GM19328 (cell line): ENCODE measurements around the gene MPDZ.

Source experiments
- ATAC-seq: cut with Tn5 transposase; IDR thresholded peaks from one replicate; pipeline ENCODE4 v1.9.1; 2021; ENCODE audit warnings: mild to moderate bottlenecking, moderate library complexity; ENCODE audit not compliant: unreplicated experiment

MPDZ gene

DNA sequence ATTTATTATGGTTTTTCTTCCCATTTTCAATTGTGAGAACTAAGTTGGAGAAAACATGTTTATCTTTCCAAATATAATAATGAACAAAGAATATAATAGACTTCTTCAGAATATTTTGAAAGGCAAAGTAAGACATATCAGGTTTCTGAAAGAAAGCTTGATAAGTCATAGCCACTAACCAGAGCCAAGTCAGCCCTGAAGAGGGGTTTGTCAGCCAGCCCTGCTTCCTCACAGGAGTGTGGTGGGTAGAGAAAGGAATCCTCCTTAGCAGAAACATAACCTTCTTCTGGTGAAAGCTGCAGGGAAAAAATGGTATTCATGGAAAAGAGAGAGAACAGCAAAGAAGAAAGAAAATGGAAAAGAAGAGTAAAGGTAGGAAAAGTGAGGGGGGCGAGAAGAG is 93.4 kb downstream of the MPDZ start:
- ATAC-seq: no peak

DNA sequence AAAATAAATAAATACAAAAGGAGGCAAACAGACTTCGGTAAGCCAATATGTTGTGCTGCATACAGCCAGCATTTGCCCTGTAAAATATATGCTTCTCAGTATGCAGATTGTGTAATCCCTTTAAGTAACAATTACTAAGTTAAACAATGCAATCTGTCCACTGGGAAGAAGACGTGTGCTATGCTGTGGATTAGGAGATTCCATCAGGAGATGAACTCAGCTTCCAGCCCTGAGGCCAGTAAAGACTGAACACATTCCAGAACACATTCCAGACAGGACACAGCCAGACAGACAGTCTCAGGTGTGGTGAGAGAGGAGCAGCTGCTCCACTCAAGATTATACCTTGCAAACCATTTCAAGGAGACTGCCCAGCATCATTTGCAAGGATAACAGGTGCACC is 97.8 kb downstream of the MPDZ start:
- no peak for ATAC-seq

- no peak for ATAC-seq
Observed at GRCh38 chr9:13179257-13179656, 100.2 kb downstream of the MPDZ start.

GRCh38 chr9:13175732-13176131 is 103.8 kb downstream of the MPDZ start:
- no peak for ATAC-seq

DNA sequence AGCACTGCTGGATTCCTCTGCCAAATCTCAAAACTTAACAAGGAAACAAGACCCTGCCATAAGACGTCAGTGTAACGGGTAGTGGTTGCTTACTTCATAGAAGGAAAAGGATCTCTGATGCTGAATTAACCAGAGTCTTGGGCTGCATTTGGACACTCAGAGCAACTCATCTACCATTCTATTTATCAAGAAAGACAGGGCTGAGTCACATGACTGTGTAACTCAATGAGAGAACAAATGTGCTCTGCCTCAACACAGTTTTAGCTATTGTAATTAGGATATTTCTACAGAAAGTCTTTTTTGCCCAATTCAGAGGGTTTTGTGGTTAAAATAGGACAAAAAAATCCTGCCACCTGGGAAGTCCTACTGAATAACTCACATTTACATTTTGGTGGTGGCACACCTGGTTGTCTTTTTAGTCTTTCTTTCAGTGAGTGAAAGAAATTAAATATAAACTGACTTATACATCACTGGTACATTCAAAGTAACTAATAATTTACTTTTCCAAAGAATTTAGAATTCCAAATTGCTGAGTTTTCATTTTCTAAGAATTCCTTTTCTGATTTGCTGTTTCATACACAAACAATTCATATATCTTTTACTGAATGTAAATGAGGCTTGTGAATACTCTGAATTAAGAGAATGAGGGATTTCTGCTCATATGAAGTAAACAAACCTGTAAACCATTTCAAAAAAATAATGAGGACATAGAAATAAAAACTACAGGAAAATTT is 104.4 kb downstream of the MPDZ start:
- no peak for ATAC-seq

DNA sequence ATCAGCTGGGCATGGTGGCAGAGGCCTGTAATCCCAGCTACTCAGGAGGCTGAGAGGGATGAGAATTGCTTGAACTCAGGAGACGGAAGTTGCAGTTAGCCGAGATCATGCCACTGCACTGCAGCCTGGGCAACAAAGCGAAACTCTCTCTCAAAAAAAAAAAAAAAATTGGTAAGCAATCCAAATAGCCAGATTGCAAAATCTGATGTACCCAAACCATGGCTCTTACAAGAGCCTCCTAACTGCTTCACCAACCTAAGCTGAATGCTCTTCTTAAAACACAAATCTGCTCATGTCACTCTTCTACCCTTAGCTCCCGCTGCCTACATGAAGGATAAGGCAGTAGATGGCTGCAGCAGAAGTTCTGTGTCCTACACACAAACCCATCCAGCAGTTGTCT is 105.9 kb downstream of the MPDZ start:
- ATAC-seq: no peak

- no peak for ATAC-seq
Observed at GRCh38 chr9:13171261-13171660, 108.2 kb downstream of the MPDZ start.

DNA sequence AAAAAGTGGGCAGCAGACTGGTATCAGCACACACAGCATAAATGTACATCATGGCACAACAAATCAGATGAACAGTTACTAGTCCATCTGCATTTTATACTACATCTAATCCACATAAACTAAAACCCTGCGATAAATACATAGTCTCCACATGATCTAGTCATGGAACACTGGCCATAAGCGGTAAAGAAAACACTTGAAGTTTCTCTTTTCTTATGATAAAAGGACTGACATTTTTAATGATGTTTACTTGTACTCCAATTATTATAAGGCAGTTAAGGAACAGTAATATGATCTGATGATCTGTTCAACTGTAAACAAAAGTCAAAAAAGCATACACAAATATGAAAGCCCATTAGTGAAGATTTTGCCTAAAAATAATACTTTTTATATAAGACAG is 112.5 kb downstream of the MPDZ start:
- no peak for ATAC-seq

DNA sequence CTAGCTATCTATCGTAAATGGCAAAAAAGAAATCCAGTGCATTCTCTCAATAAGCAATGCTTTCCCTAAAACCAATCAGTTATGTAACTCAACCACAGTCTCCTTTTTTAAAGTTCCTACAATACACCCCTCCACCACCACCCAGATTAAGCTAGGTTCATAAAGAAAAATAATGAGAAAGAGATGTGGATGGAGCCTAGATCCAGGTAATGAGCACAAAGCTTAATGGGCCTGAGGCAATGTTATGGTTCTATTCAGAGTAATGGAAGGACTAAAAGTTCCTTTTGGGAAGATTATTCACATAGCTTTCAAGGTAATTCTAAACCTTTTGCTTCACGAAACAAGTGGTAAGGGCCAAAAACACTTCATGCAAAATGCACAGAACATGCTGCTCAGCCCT is 113.5 kb downstream of the MPDZ start:
- ATAC-seq: no peak

DNA sequence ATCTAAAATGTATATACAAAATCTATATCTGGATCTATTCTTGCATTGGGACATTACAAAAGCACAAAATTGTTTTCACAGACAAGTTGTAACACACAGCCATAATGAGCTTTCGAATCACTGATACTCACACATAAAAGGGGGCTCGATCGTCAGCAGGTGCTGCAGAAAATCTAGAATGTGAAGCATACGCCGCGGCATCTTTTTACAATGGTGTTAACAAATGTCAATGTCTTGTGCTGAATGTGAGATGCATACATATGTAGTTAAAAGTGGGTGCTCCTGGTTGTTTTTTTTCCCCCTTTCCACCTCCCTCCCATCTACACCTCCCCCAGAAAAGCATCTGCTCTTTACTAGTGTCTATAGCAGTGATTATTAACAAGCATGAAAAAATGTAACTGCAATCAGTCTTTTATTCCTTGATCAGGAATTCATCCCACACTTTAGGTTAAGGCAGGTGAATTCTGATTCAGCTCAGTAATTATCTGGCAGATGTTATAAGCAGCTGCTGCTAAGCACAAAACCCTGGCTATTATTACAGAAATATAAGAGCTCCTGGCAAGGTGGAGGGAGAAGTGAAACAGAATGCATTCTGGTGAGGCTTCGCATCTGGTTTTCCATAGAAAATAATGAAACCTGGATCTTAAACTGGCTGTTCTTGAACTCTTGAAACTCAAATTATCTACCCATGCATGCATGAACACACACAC is 114.1 kb downstream of the MPDZ start:
- no peak for ATAC-seq

DNA sequence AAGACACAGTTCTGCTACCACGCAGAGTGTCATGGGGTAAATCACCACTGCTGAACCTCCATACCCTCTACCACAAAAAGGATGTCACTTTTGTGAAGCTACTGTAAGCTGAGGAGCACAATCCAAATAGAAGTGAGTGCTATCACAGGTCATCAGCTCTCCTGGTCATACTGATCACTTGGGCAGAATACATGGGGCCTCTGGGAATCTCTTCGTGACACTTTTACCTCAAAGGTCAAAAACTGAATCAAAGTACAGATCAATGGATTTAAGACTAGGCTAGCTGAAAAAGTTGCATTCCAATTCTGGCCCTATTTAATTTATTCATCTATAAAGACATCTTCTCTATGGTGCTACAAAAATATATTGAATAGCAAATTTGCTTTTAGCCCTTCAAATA is 115.5 kb downstream of the MPDZ start:
- ATAC-seq: no peak

- no peak for ATAC-seq
Observed at GRCh38 chr9:13163287-13163686, 116.2 kb downstream of the MPDZ start.

DNA sequence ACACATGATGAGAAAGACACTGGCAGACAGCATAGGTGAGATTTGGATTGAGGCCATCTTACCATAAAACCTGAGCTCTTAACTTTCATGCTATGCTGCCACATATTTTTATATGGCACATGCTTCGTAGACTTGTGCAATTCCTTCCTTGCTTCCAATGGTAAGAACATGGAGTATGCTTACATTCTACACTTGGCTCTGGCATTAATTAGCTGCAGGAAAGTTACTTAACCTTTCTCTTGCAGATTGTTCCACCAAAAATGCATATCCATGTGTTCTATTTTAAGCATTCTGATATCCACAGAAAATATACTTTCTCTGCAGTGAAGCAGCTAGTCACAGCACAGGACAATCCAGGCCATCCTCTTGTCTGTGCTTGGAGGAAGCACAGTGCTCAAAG is 119.4 kb downstream of the MPDZ start:
- ATAC-seq: no peak

GRCh38 chr9:13158986-13159385 is 120.5 kb downstream of the MPDZ start:
- ATAC-seq: no peak

- ATAC-seq: no peak
Observed at GRCh38 chr9:13151489-13151888, 128.0 kb downstream of the MPDZ start.

DNA sequence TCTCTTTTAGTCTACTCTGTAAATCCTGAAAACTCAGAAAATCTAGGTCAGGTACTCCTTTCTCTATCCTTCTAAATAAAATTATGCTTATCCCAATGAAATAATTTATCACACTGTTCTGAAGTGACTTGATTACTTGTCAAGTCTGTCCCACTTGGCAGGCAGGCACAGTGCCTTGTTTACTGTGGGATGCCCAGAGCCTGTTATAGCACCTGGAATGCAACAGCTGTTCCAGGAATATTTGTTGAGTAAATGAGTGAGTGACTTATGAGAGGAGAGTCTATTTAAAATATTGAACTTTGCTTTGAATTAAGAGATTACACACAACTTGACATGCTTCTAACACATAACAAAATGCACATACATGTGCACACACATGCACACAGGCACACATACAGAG is 130.0 kb downstream of the MPDZ start:
- ATAC-seq: no peak

DNA sequence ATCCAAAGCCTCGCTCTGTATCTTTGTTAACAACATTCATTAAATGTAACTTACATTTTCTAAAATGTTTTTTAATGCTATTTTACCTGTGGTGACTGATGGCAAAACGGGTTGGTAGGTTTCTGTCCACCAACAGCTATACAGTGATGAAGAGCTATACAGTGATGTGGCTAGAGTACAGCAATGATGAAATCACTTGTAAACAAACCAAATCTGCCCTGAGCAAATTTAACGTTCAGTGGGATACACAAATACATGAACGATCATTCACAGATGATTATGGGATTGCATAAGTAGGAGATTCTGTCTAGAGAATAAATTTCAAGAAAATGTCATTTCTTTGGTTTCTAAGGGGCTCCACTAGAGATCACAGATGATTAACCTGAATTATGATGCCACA is 132.7 kb downstream of the MPDZ start:
- no peak for ATAC-seq

GRCh38 chr9:13145340-13145739 is 134.2 kb downstream of the MPDZ start:
- no peak for ATAC-seq

DNA sequence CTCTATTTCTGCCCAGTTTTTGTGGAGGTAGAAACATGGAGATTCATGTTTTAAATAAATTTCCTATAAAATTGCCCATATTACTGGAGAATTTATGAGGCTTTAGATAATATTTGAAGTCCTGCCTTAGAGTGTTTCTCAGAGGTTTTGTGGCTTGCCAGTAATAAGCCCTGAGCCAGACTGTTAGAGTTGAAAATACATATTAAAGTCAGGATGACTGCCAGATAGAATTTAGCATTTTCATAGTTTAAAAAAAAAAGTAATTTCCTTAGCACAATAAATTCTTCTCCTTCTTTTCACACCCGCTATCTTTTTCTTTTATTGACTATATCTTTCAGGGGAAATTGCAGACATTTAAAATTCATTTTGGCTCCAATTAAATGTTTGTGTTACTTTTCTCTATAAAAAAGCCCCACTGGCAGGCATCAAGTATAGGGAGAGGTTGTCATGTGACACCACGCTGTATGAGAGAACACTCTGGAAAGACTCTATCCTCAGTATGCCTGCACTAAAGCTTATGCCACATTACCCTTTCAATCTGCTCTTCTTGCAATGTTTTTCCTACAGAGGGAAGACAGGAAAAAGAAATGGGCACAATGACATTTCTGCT is 135.2 kb downstream of the MPDZ start:
- no peak for ATAC-seq

GRCh38 chr9:13143281-13143680 is 136.2 kb downstream of the MPDZ start:
- no peak for ATAC-seq

DNA sequence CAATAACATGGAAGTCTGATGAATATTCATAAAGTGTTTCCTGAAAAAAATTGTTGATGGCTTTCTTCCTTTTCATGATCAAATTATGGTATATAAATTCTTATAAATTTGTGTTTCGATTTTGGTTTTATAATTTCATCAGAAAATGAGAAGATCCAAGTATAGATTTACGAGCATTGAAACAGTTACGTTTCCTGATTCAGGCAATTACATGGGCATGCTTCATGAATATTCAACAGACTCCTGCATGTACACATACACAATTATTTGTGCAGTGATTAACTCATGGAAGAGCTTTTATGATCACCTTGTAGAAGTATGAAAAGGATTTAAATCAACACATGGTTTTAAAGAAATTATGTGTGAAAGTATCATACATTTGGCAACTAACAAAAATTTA is 136.7 kb downstream of the MPDZ start:
- no peak for ATAC-seq

GRCh38 chr9:13141629-13142028 is 137.9 kb downstream of the MPDZ start:
- ATAC-seq: no peak
